Vagina (tissue), 2 donors: ENCODE data around the gene NGFR.

Source experiments
- POLR2A ChIP-seq, 2 donors: fragments of 450-650 bp; IDR thresholded peaks; one replicate each; pipeline ENCODE4 v1.6.1; 2017; ENCODE audit warnings: antibody characterized with exemption in 2 of 2, mild to moderate bottlenecking in 2 of 2, moderate library complexity in 2 of 2
- TF ChIP-seq, protein P1 (sequence below), 3 experiments: fragments of 450-650 bp in 2 of 3; fragments of 200-600 bp in 1 of 3; sonication (generic) in 1 of 3; IDR thresholded peaks; one replicate each; pipeline ENCODE4 v1.5.1; 2017 to 2019; ENCODE audit warnings: antibody characterized with exemption in 3 of 3, mild to moderate bottlenecking in 2 of 3, moderate library complexity in 2 of 3

DNA sequence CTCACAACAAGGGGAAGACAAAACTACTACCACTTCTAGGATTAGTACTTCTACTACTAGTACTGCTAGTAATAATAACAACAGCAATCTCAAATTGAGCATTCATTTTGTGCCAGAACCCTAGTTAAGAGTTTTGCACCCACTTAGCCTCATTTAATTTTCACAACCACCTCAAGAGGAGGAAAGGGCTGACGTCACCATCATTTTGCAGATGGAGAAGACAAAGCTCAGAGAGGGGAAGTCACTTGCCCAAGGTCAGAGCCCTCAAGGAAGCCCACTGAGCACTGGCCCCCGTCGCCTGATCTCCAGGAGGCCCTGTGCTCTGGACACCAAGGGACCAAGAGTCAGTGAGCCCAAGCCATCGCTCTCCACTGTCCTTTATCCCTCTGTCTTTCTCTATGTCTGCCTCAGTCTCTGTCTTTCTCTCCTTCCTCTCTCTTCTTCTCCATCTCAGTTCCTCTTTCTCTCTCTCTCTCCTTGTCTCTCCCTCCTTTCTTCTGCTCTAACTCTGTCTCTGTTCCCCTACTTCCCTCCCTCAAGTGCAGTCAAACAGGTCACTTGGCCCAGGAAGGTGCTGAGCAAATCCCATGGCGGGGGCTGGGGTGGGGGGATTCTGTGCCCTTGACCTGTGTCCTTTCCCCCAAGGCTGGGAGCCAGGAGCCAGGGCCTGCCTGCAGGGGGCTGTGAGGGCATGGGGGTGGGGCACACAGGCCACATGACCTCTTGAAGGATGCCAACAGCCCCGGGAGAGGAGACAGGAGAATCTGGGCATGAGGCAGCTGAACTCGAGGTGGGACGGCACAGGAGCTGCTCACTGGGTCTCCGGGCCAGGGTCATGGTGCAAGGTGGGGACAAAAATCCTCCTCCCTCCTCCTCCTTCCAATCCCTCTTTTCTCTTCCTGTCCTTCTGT lies 11.2 kb upstream of the NGFR start:
- TF ChIP-seq, protein P1, sequence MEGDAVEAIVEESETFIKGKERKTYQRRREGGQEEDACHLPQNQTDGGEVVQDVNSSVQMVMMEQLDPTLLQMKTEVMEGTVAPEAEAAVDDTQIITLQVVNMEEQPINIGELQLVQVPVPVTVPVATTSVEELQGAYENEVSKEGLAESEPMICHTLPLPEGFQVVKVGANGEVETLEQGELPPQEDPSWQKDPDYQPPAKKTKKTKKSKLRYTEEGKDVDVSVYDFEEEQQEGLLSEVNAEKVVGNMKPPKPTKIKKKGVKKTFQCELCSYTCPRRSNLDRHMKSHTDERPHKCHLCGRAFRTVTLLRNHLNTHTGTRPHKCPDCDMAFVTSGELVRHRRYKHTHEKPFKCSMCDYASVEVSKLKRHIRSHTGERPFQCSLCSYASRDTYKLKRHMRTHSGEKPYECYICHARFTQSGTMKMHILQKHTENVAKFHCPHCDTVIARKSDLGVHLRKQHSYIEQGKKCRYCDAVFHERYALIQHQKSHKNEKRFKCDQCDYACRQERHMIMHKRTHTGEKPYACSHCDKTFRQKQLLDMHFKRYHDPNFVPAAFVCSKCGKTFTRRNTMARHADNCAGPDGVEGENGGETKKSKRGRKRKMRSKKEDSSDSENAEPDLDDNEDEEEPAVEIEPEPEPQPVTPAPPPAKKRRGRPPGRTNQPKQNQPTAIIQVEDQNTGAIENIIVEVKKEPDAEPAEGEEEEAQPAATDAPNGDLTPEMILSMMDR (IDR thresholded peaks at IDR 0.05), result no peak
- no peak for TF ChIP-seq POLR2A (IDR thresholded peaks at IDR 0.05)
